HepG2 (cell line): ENCODE results near the gene OR10V1. TPM values are rescaled to one million over a fixed set of nuclear protein-coding genes. Genes with fewer than 3 reads are reported as not detected.

Experiments
- CBX5 ChIP-seq: sonication (generic); formaldehyde crosslinking; IDR thresholded peaks from 2 replicates; pipeline ENCODE4 v1.4.0; 2020; ENCODE audit warnings: missing genetic modification reagents, borderline replicate concordance
- JUND ChIP-seq: sonication (generic); formaldehyde crosslinking; IDR thresholded peaks from 2 replicates; pipeline ENCODE4 v1.8.0; 2022; ENCODE audit warnings: mild to moderate bottlenecking, missing genetic modification reagents
- NFKBIZ ChIP-seq: IDR thresholded peaks from 2 replicates; pipeline ENCODE4 v1.6.1; 2018; ENCODE audit warnings: missing genetic modification reagents, missing compliant biosample characterization
- PITX1 ChIP-seq: sonication (generic); formaldehyde crosslinking; IDR thresholded peaks from 2 replicates; pipeline ENCODE4 v1.5.1; 2020; ENCODE audit warnings: mild to moderate bottlenecking, missing genetic modification reagents
- TFE3 ChIP-seq: IDR thresholded peaks from 2 replicates; pipeline ENCODE4 v1.6.1; 2016
- ZBTB4 ChIP-seq: sonication (generic); formaldehyde crosslinking; IDR thresholded peaks from 2 replicates; pipeline ENCODE4 v1.4.0; 2020; ENCODE audit warnings: missing genetic modification reagents, mild to moderate bottlenecking, borderline replicate concordance
- ZBTB49 ChIP-seq: sonication (generic); formaldehyde crosslinking; IDR thresholded peaks from 2 replicates; pipeline ENCODE4 v1.4.0; 2020; ENCODE audit warnings: missing genetic modification reagents, borderline replicate concordance
- ZEB1 ChIP-seq: IDR thresholded peaks from 2 replicates; pipeline ENCODE4 v1.6.1; 2012; ENCODE audit warnings: mild to moderate bottlenecking, low read depth, inconsistent platforms; ENCODE audit not compliant: insufficient replicate concordance
- ZNF205 ChIP-seq: IDR thresholded peaks from 2 replicates; pipeline ENCODE4 v1.6.1; 2018; ENCODE audit warnings: missing biosample characterization, missing genetic modification reagents
- ZNF512B ChIP-seq: sonication (generic); formaldehyde crosslinking; IDR thresholded peaks from 2 replicates; pipeline ENCODE4 v1.5.1; 2020; ENCODE audit warnings: missing genetic modification reagents, mild to moderate bottlenecking, borderline replicate concordance
- ZSCAN9 ChIP-seq: IDR thresholded peaks from 2 replicates; pipeline ENCODE4 v1.6.1; 2016; ENCODE audit warnings: borderline replicate concordance
- polyA plus RNA-seq, 8 experiments: library from polyadenylated mRNA; depleted of rRNA in 3 of 8; stranded (reverse) in 7 of 8; unstranded in 1 of 8; fragments of >200 nt; fragmentation: Illumina TruSeq in 4 of 8; extraction: Trizol in 4 of 8; gene quantifications; 2 replicates each; pipeline versions ENCODE4 v1.2.1 to v1.2.3, GENCODE V29; 2011 to 2016; ENCODE audit warnings: low read depth in 4 of 8, missing spikeins in 1 of 8, mixed read lengths in 1 of 8; ENCODE audit not compliant: insufficient read depth in 1 of 8
- total RNA-seq, 5 experiments: library from RNA; depleted of rRNA; stranded (reverse); fragments of >200 nt; fragmentation: Illumina TruSeq; extraction: Trizol; gene quantifications; 2 replicates each; pipeline ENCODE4 v1.2.3, GENCODE V29; 2016; ENCODE audit warnings: low read depth in 1 of 5
- TF ChIP-seq, protein P1 (sequence below): sonication (generic); formaldehyde crosslinking; IDR thresholded peaks from 2 replicates; pipeline ENCODE4 v1.4.0; 2020; ENCODE audit warnings: missing genetic modification reagents

The OR10V1 gene
- total and polyA plus RNA-seq, 2 of the 13 experiments (the other 11 are each of a cell fraction or from before 2014, with no cell fraction given), result not detected

- TF ChIP-seq ZNF512B (CRISPR knock-in tag) (0 out of 2 replicates have a peak, but pooled peaks have one; percentile 69), TFE3 (CRISPR knock-in tag) (0 out of 2 replicates have a peak, but pooled peaks have one; percentile 27), ZNF205 (peak; percentile 31; the same call in 1 of the 2 replicates), ZBTB4 (CRISPR knock-in tag) (0 out of 2 replicates have a peak, but pooled peaks have one; percentile 23), NFKBIZ (CRISPR knock-in tag) (no peak), ZBTB49 (no peak), ZEB1 (no peak), ZSCAN9 (CRISPR knock-in tag) (peak; percentile 26; the same call in 1 of the 2 replicates), JUND (CRISPR knock-in tag) (0 out of 2 replicates have a peak, but pooled peaks have one; percentile 23), CBX5 (CRISPR knock-in tag) (no peak), PITX1 (CRISPR knock-in tag) (0 out of 2 replicates have a peak, but pooled peaks have one; percentile 21)
- TF ChIP-seq, protein P1, sequence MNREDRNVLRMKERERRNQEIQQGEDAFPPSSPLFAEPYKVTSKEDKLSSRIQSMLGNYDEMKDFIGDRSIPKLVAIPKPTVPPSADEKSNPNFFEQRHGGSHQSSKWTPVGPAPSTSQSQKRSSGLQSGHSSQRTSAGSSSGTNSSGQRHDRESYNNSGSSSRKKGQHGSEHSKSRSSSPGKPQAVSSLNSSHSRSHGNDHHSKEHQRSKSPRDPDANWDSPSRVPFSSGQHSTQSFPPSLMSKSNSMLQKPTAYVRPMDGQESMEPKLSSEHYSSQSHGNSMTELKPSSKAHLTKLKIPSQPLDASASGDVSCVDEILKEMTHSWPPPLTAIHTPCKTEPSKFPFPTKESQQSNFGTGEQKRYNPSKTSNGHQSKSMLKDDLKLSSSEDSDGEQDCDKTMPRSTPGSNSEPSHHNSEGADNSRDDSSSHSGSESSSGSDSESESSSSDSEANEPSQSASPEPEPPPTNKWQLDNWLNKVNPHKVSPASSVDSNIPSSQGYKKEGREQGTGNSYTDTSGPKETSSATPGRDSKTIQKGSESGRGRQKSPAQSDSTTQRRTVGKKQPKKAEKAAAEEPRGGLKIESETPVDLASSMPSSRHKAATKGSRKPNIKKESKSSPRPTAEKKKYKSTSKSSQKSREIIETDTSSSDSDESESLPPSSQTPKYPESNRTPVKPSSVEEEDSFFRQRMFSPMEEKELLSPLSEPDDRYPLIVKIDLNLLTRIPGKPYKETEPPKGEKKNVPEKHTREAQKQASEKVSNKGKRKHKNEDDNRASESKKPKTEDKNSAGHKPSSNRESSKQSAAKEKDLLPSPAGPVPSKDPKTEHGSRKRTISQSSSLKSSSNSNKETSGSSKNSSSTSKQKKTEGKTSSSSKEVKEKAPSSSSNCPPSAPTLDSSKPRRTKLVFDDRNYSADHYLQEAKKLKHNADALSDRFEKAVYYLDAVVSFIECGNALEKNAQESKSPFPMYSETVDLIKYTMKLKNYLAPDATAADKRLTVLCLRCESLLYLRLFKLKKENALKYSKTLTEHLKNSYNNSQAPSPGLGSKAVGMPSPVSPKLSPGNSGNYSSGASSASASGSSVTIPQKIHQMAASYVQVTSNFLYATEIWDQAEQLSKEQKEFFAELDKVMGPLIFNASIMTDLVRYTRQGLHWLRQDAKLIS (CRISPR knock-in tag), result no peak
Measured at GRCh38 chr11:59753650-59754493, 40.2 kb upstream of the OR10V1 start (continued).
